Caco-2 (cell line): ENCODE measurements around the gene SDCBP2. TPM values are rescaled to one million over a fixed set of nuclear protein-coding genes. Genes with fewer than 3 reads are reported as not detected.

ENCODE experiments used
- BruUV-seq: library from RNA; stranded (reverse); fragments of 400-500 nt; replicated peaks from 2 replicates; lab custom pipeline; 2021; lab: Mats Ljungman, UMichigan
- CTCF ChIA-PET: fragments of 300-600 bp; sonication (Branson Sonifier 250); formaldehyde crosslinking; loops from one replicate; lab custom pipeline; 2022; ENCODE audit warnings: antibody characterized with exemption; lab: Charles Lee
- POLR2A ChIA-PET: fragments of 300-600 bp; sonication (Branson Sonifier 250); formaldehyde crosslinking; loops from one replicate; lab custom pipeline; 2022; ENCODE audit warnings: antibody characterized with exemption; lab: Charles Lee
- DNase-seq, 2 experiments: peaks; one replicate each; pipeline versions ENCODE4 v3.0.0 to v3.0.0-alpha.2; 2020 to 2022
- H3K27me3 ChIP-seq: replicated peaks from 2 replicates; pipeline ENCODE4 v1.6.0; 2011; ENCODE audit warnings: low read length; ENCODE audit not compliant: control insufficient read depth, insufficient read depth
- H3K36me3 ChIP-seq: 2 replicates; pipeline ENCODE4 v1.5.1; 2011; ENCODE audit warnings: low read length; ENCODE audit not compliant: control insufficient read depth, insufficient read depth
- H3K4me1 ChIP-seq: fragments of 250-450 bp; sonication (Bioruptor Pico); 2 replicates; pipeline ENCODE4 v1.5.1; 2020; ENCODE audit warnings: mild to moderate bottlenecking
- H3K4me3 ChIP-seq: 2 replicates; pipeline ENCODE4 v1.5.1; 2011; ENCODE audit warnings: low read depth, mild to moderate bottlenecking, control low read depth, low read length
- H3K9me3 ChIP-seq: fragments of 250-450 bp; sonication (Bioruptor Pico); 2 replicates; pipeline ENCODE4 v1.5.1; 2020; ENCODE audit warnings: mild to moderate bottlenecking, moderate library complexity
- H3K27ac Mint-ChIP-seq: one replicate; pipeline ENCODE4 v1.8.0; 2022; ENCODE audit warnings: mixed read lengths; ENCODE audit not compliant: unreplicated experiment
- H3K27me3 Mint-ChIP-seq: one replicate; pipeline ENCODE4 v1.8.0; 2022; ENCODE audit warnings: mixed read lengths; ENCODE audit not compliant: insufficient read depth, unreplicated experiment
- H3K36me3 Mint-ChIP-seq: one replicate; pipeline ENCODE4 v1.8.0; 2022; ENCODE audit warnings: mild to moderate bottlenecking, mixed read lengths; ENCODE audit not compliant: insufficient read depth, unreplicated experiment
- H3K4me1 Mint-ChIP-seq: one replicate; pipeline ENCODE4 v1.8.0; 2022; ENCODE audit warnings: low read depth, mixed read lengths; ENCODE audit not compliant: unreplicated experiment
- H3K4me3 Mint-ChIP-seq: one replicate; pipeline ENCODE4 v1.8.0; 2022; ENCODE audit warnings: mild to moderate bottlenecking, moderate library complexity, mixed read lengths; ENCODE audit not compliant: unreplicated experiment
- H3K9me3 Mint-ChIP-seq: one replicate; pipeline ENCODE4 v1.8.0; 2022; ENCODE audit warnings: mixed read lengths; ENCODE audit not compliant: unreplicated experiment
- intact Hi-C: fragments of 100-400 bp; cut with micrococcal nuclease; formaldehyde crosslinking; loops from one replicate; pipeline ENCODE4 v1.10.0; 2022; ENCODE audit not compliant: unreplicated experiment
- total RNA-seq: library from RNA; stranded (reverse); gene quantifications from 2 replicates; pipeline ENCODE4 v1.2.3, GENCODE V29; 2022
- TF ChIP-seq, protein P1 (sequence below), 2 experiments: fragments of 200-600 bp in 1 of 2; IDR thresholded peaks; 1 replicate in 1 of 2; 2 replicates in 1 of 2; pipeline versions ENCODE4 v1.5.1 to v1.8.0; 2011 to 2022; ENCODE audit warnings: antibody characterized with exemption in 1 of 2, control low read depth in 1 of 2, inconsistent platforms in 1 of 2, low read depth in 1 of 2, low read length in 1 of 2, mild to moderate bottlenecking in 1 of 2, moderate library complexity in 1 of 2; ENCODE audit not compliant: insufficient read depth in 1 of 2, severe bottlenecking in 1 of 2, unreplicated experiment in 1 of 2

Gene SDCBP2
- total RNA-seq, 1 experiment from 2014 or later: 2.0 TPM

DNA sequence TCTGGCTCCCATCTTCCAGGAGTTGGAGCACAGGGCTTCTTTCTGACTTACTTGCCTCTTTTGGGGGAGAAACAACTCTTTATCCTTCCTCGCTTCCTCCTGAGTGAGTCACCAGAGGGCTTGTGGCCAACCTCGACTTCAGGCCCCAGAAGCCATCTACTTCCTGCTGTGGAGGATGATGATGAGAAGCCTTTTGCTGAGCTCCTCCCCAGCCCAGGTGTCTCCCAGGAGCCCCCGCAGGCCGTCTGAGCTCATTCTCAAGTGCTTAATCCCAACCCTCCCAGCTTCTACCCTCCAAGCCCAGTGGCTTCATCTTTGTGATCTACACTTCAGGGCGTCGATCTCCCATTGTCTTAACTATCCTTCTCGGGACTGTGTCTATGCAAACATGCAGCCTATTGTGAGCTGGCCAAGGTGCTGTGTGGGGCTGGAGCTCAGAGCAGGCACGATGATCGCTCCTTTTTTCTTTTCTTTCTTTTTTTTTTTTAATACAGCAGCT, 27.9 kb downstream of the SDCBP2 start:
- H3K36me3 Mint-ChIP-seq: no peaks in the 10 kb centered on the region
- no peak for DNase-seq
- no peaks in the 10 kb centered on the region for H3K4me1 ChIP-seq
- peaks cover 8% of the 10 kb centered on the region for H3K27me3 Mint-ChIP-seq
- POLR2A ChIA-PET: no interaction called here
- CTCF ChIA-PET: interaction anchor here (0.8 kb wide), 1 partner anchor 12 kb away, joined by 3 read pairs; no protein-coding TSS in a partner anchor
- TF ChIP-seq, protein P1, sequence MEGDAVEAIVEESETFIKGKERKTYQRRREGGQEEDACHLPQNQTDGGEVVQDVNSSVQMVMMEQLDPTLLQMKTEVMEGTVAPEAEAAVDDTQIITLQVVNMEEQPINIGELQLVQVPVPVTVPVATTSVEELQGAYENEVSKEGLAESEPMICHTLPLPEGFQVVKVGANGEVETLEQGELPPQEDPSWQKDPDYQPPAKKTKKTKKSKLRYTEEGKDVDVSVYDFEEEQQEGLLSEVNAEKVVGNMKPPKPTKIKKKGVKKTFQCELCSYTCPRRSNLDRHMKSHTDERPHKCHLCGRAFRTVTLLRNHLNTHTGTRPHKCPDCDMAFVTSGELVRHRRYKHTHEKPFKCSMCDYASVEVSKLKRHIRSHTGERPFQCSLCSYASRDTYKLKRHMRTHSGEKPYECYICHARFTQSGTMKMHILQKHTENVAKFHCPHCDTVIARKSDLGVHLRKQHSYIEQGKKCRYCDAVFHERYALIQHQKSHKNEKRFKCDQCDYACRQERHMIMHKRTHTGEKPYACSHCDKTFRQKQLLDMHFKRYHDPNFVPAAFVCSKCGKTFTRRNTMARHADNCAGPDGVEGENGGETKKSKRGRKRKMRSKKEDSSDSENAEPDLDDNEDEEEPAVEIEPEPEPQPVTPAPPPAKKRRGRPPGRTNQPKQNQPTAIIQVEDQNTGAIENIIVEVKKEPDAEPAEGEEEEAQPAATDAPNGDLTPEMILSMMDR (IDR thresholded peaks at IDR 0.05; ENCODE audit: insufficient read depth in 1 of 2, low read depth in 1 of 2, low read length in 1 of 2, severe bottlenecking in 1 of 2, unreplicated experiment in 1 of 2): no peak
- H3K27me3 ChIP-seq: no peaks in the 10 kb centered on the region
- no peaks in the 10 kb centered on the region for H3K9me3 Mint-ChIP-seq
- no peaks in the 10 kb centered on the region for H3K36me3 ChIP-seq
- no peak overlapping the region for H3K27ac Mint-ChIP-seq
- H3K4me3 Mint-ChIP-seq: no peak overlapping the region
- H3K9me3 ChIP-seq: no peaks in the 10 kb centered on the region
- H3K4me3 ChIP-seq: no peak overlapping the region
- intact Hi-C loops: no loop called here
- no TSS peak for BruUV-seq
- no peaks in the 10 kb centered on the region for H3K4me1 Mint-ChIP-seq

DNA sequence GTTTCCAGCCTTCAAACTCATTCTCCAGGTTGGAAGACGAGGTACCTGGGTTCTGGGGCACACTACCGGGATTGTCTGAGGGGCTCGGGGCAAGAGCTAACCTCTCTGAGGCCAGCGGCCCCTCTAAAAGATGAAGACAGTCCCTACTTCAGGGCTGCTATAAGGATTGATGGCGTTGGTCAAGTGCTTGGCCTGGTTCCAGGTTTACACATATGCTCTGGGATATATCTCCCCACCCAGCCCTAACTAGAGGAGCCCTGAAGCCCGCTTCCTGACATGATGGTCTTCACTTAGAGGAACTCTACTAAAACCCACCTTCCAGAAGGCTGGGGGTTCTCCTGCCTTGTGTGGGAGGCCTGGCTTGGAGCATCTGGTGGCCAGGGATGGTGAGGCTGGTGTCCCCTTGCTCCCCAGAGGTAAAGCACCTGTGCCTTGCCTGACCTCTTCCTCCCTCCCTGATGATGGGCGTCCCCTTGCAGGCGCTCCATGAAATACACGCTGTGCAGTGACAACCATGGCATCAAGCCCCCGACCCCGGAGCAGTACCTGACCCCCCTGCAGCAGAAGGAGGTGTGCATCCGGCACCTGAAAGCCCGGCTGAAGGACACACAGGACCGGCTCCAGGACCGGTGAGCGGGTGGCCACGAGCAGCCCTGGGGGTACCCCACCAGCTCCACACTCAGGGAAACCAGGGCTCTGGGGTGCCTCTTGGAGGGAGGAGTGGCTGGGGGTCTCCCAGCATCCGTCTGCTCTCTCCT, 28.7 kb downstream of the SDCBP2 start:
- no peak overlapping the region for H3K4me3 Mint-ChIP-seq

DNA sequence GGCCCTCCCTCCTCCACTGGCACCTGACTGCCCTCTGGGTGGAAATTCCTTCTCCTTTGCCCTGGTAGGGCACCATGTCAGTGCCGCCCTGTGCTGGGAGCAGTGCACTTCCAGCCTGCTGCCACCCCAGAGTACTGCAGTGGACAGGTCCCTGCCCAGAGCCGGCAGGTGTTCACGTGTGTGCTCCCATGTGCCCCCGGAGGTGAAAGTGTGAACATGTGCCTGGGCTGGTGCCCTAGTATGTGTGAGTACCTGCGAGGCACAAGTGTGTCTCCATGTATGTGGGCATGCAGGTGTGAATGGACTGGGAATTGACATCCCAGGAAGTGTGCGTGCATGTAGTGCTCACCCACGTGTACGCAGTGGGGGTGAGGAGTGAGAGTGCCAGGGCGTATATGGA, 29.4 kb downstream of the SDCBP2 start:
- peak; percentile 56 to 64 for DNase-seq
- POLR2A ChIA-PET: no interaction called here

More for the DNA sequence above, 28.7 kb downstream of the SDCBP2 start:
- ChIA-PET POLR2A (no interaction called here), CTCF (no interaction called here)
- DNase-seq: no peak
- Histone ChIP-seq H3K9me3 (no peaks in the 10 kb centered on the region), H3K36me3 (no peaks in the 10 kb centered on the region), H3K4me1 (no peaks in the 10 kb centered on the region), H3K27me3 (no peaks in the 10 kb centered on the region), H3K4me3 (no peak overlapping the region)
- TF ChIP-seq, protein P1 (IDR thresholded peaks at IDR 0.05; ENCODE audit: insufficient read depth in 1 of 2, low read depth in 1 of 2, low read length in 1 of 2, severe bottlenecking in 1 of 2, unreplicated experiment in 1 of 2): no peak
- Mint-ChIP-seq H3K27ac (no peak overlapping the region), H3K4me1 (no peaks in the 10 kb centered on the region), H3K9me3 (no peaks in the 10 kb centered on the region), H3K36me3 (no peaks in the 10 kb centered on the region), H3K27me3 (peaks cover 8% of the 10 kb centered on the region)
- BruUV-seq: no TSS peak
- intact Hi-C loops: no loop called here

More for the DNA sequence above, 29.4 kb downstream of the SDCBP2 start:
- Histone ChIP-seq H3K36me3 (no peaks in the 10 kb centered on the region), H3K9me3 (no peaks in the 10 kb centered on the region), H3K4me3 (no peak overlapping the region), H3K27me3 (no peaks in the 10 kb centered on the region), H3K4me1 (no peaks in the 10 kb centered on the region)
- H3K36me3 Mint-ChIP-seq: no peaks in the 10 kb centered on the region
- BruUV-seq: no TSS peak
- CTCF ChIA-PET: no interaction called here
- H3K9me3 Mint-ChIP-seq: no peaks in the 10 kb centered on the region
- no peak overlapping the region for H3K27ac Mint-ChIP-seq
- H3K27me3 Mint-ChIP-seq: peaks cover 8% of the 10 kb centered on the region
- H3K4me1 Mint-ChIP-seq: no peaks in the 10 kb centered on the region
- intact Hi-C loops: no loop called here
- H3K4me3 Mint-ChIP-seq: no peak overlapping the region
- TF ChIP-seq, protein P1 (IDR thresholded peaks at IDR 0.05; ENCODE audit: insufficient read depth in 1 of 2, low read depth in 1 of 2, low read length in 1 of 2, severe bottlenecking in 1 of 2, unreplicated experiment in 1 of 2): peak; percentile 23 to 42
